Measurements from ENCODE around the gene KRTAP16-1. TPM values are rescaled to one million over a fixed set of nuclear protein-coding genes. Genes with fewer than 3 reads are reported as not detected.

The KRTAP16-1 gene
- total and polyA plus RNA-seq, 2 of the 8 experiments (the other 6 are each of a cell fraction or from before 2014, with no cell fraction given): not detected

GRCh38 chr17:41307647-41308046, 1.5 kb downstream of the KRTAP16-1 start:
- TF ChIP-seq MAFK (IDR thresholded peaks at IDR 0.05; ENCODE audit: low read depth, low read length) (no peak), RXRA (IDR thresholded peaks at IDR 0.05; ENCODE audit: insufficient read depth, low read depth, low read length) (no peak), CBX5 (IDR thresholded peaks at IDR 0.05; ENCODE audit: low read depth, low read length) (no peak)
- 94% methylated on average over 9 of the region's 9 CpGs; no CpG with 5 or more reads in 1 of the 2 experiments for WGBS, 2 experiments (ENCODE audit: extremely low coverage in 1 of 2, insufficient coverage in 1 of 2, insufficient read length in 1 of 2, insufficient replicate concordance in 2 of 2, low coverage in 1 of 2, low lambda C conversion rate in 2 of 2, missing lambda C conversion rate in 1 of 2)
- Histone ChIP-seq H2BK12ac (ENCODE audit: low read depth, low read length) (no peak overlapping the region), H2AK5ac (ENCODE audit: low read depth, low read length) (no peak overlapping the region), H3K23me2 (ENCODE audit: low read depth, low read length) (no peaks in the 10 kb centered on the region; the same call in 1 of the 2 replicates), H2AFZ (ENCODE audit: low read length) (no peak overlapping the region; the same call in 1 of the 2 replicates), H4K91ac (replicated peaks; ENCODE audit: insufficient read length, low read length) (no peak overlapping the region), H3K27me3 (replicated peaks in 1 of 4; ENCODE audit: control insufficient read depth in 3 of 4, extremely low read depth in 1 of 4, insufficient read depth in 3 of 4, low read length in 3 of 4) (no peaks in the 10 kb centered on the region; a peak in 2 of 7 replicates), H2BK120ac (replicated peaks; ENCODE audit: low read depth, low read length) (no peak overlapping the region), H3K4me3 (ENCODE audit: extremely low read depth in 1 of 4, insufficient read depth in 2 of 4, low read depth in 3 of 4, low read length in 4 of 4) (no peak overlapping the region), H3K9ac (replicated peaks in 1 of 4; ENCODE audit: extremely low read depth in 1 of 4, low read depth in 3 of 4, low read length in 3 of 4) (no peak overlapping the region), H2BK15ac (ENCODE audit: low read length) (no peak overlapping the region), H3K36me3 (ENCODE audit: control insufficient read depth in 2 of 4, insufficient read depth in 4 of 4, low read length in 3 of 4) (no peaks in the 10 kb centered on the region), H3K4me1 (replicated peaks in 1 of 4; ENCODE audit: control insufficient read depth in 3 of 4, insufficient read depth in 4 of 4, low read length in 3 of 4) (no peaks in the 10 kb centered on the region; a peak in 2 of 7 replicates), H4K20me1 (replicated peaks in 1 of 2; ENCODE audit: control insufficient read depth in 1 of 2, insufficient read depth in 2 of 2, low read length in 2 of 2) (no peaks in the 10 kb centered on the region), H3K18ac (ENCODE audit: extremely low read depth, low read length) (no peak overlapping the region), H4K8ac (ENCODE audit: extremely low read depth, insufficient read depth, low read length) (no peak overlapping the region; the same call in 1 of the 2 replicates), H3K23ac (ENCODE audit: insufficient read length) (no peak overlapping the region), H2BK5ac (ENCODE audit: low read depth, low read length) (no peak overlapping the region), H2BK20ac (ENCODE audit: low read length) (no peak overlapping the region), H3K4ac (replicated peaks; ENCODE audit: insufficient read length, low read depth, low read length) (no peak overlapping the region), H3K9me3 (ENCODE audit: insufficient read depth in 2 of 2, low read depth in 1 of 2, low read length in 1 of 2) (no peaks in the 10 kb centered on the region), H3K79me1 (ENCODE audit: low read depth, low read length) (no peaks in the 10 kb centered on the region), H3K14ac (ENCODE audit: insufficient read length) (no peak overlapping the region), H3K27ac (ENCODE audit: low read depth, low read length) (no peak overlapping the region), H3K79me2 (ENCODE audit: control insufficient read depth in 1 of 2, insufficient read depth in 2 of 2, low read length in 2 of 2) (no peaks in the 10 kb centered on the region), H4K5ac (ENCODE audit: insufficient read length, low read depth, low read length) (no peak overlapping the region), H3K4me2 (ENCODE audit: insufficient read depth in 1 of 2, low read depth in 2 of 2, low read length in 2 of 2) (no peak overlapping the region), H3K56ac (replicated peaks; ENCODE audit: insufficient read length, low read depth, low read length) (no peak overlapping the region)
- CTCF ChIA-PET (ENCODE audit: partially characterized antibody): interaction anchor here (0.9 to 1.3 kb wide), 2 partner anchors 14 to 16 kb away, joined by 3 read pairs; no protein-coding TSS in a partner anchor
- no peak for DNase-seq (ENCODE audit: low read depth in 1 of 2, low spot score in 2 of 2)
- no peak for FAIRE-seq
- POLR2A ChIA-PET (ENCODE audit: partially characterized antibody): no interaction called here
